Right lobe of liver (tissue), 6 donors: ENCODE measurements around the gene RBM6. TPM values are rescaled to one million over a fixed set of nuclear protein-coding genes. Genes with fewer than 3 reads are reported as not detected.
"Not testable (repeated sequence)": the region's sequence is repeated elsewhere in the genome, so short reads cannot be mapped to it uniquely, and the experiment has no call there.

Experiments used
- ATAC-seq, 4 donors: fragments of 200-7000 bp; cut with Tn5 transposase; one replicate each; pipeline ENCODE4 v1.9.1; 2020; ENCODE audit warnings: mild to moderate bottlenecking in 4 of 4, moderate library complexity in 4 of 4
- DNase-seq, 3 donors: peaks; one replicate each; pipeline ENCODE4 v3.0.0-alpha.2; 2020
- H3K27ac ChIP-seq, 3 donors: fragments of 200-600 bp; one replicate each; pipeline ENCODE4 v1.8.0; 2022
- H3K27me3 ChIP-seq, 2 donors: fragments of 200-600 bp; one replicate each; pipeline ENCODE4 v1.8.0; 2022
- H3K36me3 ChIP-seq, 4 donors: fragments of 200-600 bp; sonication (generic) in 1 of 4; one replicate each; pipeline versions ENCODE4 v1.5.1 to v1.8.0; 2017 to 2022; ENCODE audit warnings: control low read depth in 1 of 4
- H3K4me1 ChIP-seq, 4 donors: fragments of 200-600 bp; sonication (generic) in 1 of 4; one replicate each; pipeline versions ENCODE4 v1.5.1 to v1.8.0; 2017 to 2022; ENCODE audit warnings: control low read depth in 1 of 4
- H3K4me3 ChIP-seq, 3 donors: fragments of 200-600 bp; one replicate each; pipeline ENCODE4 v1.8.0; 2022
- H3K9me3 ChIP-seq, 4 donors: fragments of 200-600 bp; sonication (generic) in 1 of 4; one replicate each; pipeline versions ENCODE4 v1.5.1 to v1.8.0; 2017 to 2022; ENCODE audit warnings: control low read depth in 1 of 4
- POLR2A ChIP-seq: fragments of 450-650 bp; IDR thresholded peaks from one replicate; pipeline ENCODE4 v1.6.1; 2017; ENCODE audit warnings: antibody characterized with exemption, mild to moderate bottlenecking
- WGBS: methylation state at CpG from one replicate; pipeline ENCODE4 v1.1.6; 2018; ENCODE audit warnings: low coverage, low lambda C conversion rate; ENCODE audit not compliant: insufficient coverage; ENCODE audit errors: missing lambda C conversion rate; 5-methylcytosine and 5-hydroxymethylcytosine counted together
- intact Hi-C, 2 donors: fragments of 100-400 bp; cut with DNase I; formaldehyde crosslinking; loops; one replicate each; pipeline versions ENCODE4 v1.11.2 to v1.14.1; 2022
- total RNA-seq, 6 experiments: library from RNA; depleted of rRNA in 2 of 6; stranded (reverse); fragments of >200 nt in 2 of 6; fragmentation: NEBNext Ultra II Directional in 3 of 6; extraction: Animal tissue kit (Norgen Biotek cat#: 25700) in 3 of 6; gene quantifications; one replicate each; pipeline versions ENCODE4 v1.1.0 to v1.2.4, GENCODE V29; 2016 to 2023
- TF ChIP-seq, protein P1 (sequence below), 4 donors: fragments of 200-600 bp in 3 of 4; fragments of 450-650 bp in 1 of 4; IDR thresholded peaks; one replicate each; pipeline versions ENCODE4 v1.5.1 to v1.8.0; 2016 to 2022; ENCODE audit warnings: antibody characterized with exemption in 4 of 4, mild to moderate bottlenecking in 2 of 4
- donor health status: DM: no; HTN: yes; CAD: no.
- donor health status: DM: no; HTN: no; CAD: no.
- donor health status: DM: no; HTN: no; CAD: no.
- donor health status: DM: no; HTN: yes; CAD: no.
- donor health status: DM: no; HTN: yes; CAD: no.

RBM6 gene
- total RNA-seq, 6 experiments from 2014 or later: 25.9 to 46.4 (median 32.9) TPM

DNA sequence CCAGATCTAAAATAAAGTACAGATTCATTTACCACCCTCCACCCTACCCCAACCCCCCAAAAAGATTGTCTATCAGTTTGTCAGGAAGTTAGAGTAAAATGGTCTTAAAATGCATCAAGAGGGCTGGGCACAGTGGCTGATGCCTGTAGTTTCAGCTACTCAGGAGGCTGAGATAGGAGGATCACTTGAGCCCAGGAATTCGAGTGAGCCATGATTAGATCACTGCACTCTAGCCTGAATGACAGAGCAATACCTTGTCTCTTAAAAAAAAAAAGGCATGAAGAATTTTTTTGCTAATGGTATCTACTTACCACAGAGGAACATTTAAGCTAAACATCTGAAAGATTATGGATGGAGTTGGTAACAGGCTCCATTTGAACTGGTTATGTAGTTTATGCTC lies 71.0 kb downstream of the RBM6 start:
- TF ChIP-seq, protein P1, sequence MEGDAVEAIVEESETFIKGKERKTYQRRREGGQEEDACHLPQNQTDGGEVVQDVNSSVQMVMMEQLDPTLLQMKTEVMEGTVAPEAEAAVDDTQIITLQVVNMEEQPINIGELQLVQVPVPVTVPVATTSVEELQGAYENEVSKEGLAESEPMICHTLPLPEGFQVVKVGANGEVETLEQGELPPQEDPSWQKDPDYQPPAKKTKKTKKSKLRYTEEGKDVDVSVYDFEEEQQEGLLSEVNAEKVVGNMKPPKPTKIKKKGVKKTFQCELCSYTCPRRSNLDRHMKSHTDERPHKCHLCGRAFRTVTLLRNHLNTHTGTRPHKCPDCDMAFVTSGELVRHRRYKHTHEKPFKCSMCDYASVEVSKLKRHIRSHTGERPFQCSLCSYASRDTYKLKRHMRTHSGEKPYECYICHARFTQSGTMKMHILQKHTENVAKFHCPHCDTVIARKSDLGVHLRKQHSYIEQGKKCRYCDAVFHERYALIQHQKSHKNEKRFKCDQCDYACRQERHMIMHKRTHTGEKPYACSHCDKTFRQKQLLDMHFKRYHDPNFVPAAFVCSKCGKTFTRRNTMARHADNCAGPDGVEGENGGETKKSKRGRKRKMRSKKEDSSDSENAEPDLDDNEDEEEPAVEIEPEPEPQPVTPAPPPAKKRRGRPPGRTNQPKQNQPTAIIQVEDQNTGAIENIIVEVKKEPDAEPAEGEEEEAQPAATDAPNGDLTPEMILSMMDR (IDR thresholded peaks at IDR 0.05): no peak
- no peak for TF ChIP-seq POLR2A
- Histone ChIP-seq H3K4me1 (no peaks in the 10 kb centered on the region), H3K36me3 (peaks cover 0 to 21% (median 0%) of the 10 kb centered on the region in 4 donors), H3K27ac (no peak overlapping the region), H3K9me3 (no peaks in the 10 kb centered on the region), H3K4me3 (no peak overlapping the region), H3K27me3 (no peaks in the 10 kb centered on the region)
- no peak for DNase-seq
- 100% methylated on average over 1 of the region's 1 CpG for WGBS
- intact Hi-C loops: no loop called here
- no peak for ATAC-seq

DNA sequence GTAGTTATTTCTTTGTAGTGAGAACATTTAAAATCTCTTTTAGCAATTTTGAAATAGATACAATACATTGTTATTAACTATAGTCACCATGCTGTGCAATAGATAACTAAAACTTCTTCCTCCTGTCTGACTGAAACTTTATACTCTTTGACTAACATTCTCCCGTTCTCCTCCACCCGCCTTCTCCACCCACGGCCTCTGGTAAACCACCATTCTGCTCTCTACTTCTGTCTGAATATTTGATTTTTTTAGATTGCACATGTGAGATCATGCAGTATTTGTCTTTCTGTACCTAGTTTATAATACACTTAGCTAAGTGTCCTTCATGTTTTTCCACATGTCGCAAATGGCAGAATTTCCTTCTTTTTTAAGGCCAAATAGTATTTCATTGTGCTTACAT lies 76.0 kb downstream of the RBM6 start:
- no peaks in the 10 kb centered on the region for H3K9me3 ChIP-seq
- no peaks in the 10 kb centered on the region for H3K4me1 ChIP-seq
- intact Hi-C loops: no loop called here
- no peak for TF ChIP-seq POLR2A
- TF ChIP-seq, protein P1 (IDR thresholded peaks at IDR 0.05): no peak
- no peak overlapping the region for H3K27ac ChIP-seq
- ATAC-seq (no peak), DNase-seq (no peak)
- H3K4me3 ChIP-seq: no peak overlapping the region
- no peaks in the 10 kb centered on the region for H3K27me3 ChIP-seq
- H3K36me3 ChIP-seq: peaks cover 0 to 5% (median 0%) of the 10 kb centered on the region in 4 donors
- WGBS: 95% methylated on average over 4 of the region's 4 CpGs

DNA sequence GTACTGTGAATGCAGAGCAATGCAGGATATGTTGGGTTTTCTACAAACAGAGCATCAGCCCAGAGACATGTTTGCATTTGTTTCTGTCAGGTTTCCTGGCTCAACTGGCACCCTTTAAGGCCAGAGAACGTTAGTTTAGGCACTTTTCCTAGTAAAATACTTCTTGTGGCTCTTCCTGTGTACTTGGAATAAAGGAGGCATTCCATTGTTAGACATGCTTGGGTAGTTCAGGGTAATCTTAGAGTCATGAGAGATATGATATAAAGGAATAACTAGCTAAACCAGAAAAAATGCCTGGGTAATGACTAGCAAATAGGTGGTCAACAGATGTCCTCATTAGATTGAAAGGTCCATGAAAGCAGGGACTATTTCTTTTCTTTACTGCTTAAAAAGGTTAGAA lies 88.4 kb downstream of the RBM6 start:
- 32% methylated on average over 1 of the region's 1 CpG for WGBS

DNA sequence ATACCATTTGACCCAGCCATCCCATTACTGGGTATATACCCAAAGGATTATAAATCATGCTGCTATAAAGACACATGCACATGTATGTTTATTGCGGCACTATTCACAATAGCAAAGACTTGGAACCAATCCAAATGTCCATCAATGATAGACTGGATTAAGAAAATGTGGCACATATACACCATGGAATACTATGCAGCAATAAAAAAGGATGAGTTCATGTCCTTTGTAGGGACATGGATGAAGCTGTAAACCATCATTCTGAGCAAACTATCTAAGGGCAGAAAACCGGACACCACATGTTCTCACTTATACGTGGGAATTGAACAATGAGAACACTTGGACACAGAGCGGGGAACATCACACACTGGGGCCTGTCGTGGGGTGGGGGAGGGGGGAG lies 91.3 kb downstream of the RBM6 start:
- DNase-seq, ATAC-seq, H3K27me3 ChIP-seq, H3K9me3 ChIP-seq, H3K4me1 ChIP-seq, H3K27ac ChIP-seq, H3K36me3 ChIP-seq, H3K4me3 ChIP-seq, intact Hi-C loops: not testable (repeated sequence)
- 94% methylated on average over 2 of the region's 5 CpGs for WGBS

More for the DNA sequence above, 88.4 kb downstream of the RBM6 start:
- no peak for ATAC-seq
- TF ChIP-seq, protein P1 (IDR thresholded peaks at IDR 0.05): no peak
- TF ChIP-seq POLR2A: no peak
- Histone ChIP-seq H3K4me1 (no peaks in the 10 kb centered on the region), H3K27ac (no peak overlapping the region), H3K9me3 (no peaks in the 10 kb centered on the region), H3K4me3 (no peak overlapping the region), H3K36me3 (peaks cover 0 to 2% (median 0%) of the 10 kb centered on the region in 4 donors), H3K27me3 (no peaks in the 10 kb centered on the region)
- intact Hi-C loops: no loop called here
- no peak for DNase-seq

DNA sequence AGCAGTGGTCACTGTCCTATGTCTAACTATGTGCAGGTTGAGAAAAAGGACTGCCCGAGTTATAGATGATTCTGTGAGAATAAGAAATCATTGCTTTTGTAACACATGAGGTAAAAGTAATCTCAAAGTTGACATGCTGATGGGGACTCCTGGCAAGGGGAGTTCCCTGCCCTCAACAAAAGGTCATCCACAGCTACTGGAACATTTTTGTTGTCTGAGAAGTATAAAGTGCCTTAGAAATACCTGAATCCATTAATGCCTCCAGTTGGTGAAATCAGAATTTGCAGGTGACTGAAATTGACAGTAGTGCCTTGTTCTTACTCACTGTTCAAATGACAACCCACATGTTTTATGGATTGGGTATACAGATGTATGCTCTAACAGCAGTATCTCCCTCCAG lies 105.0 kb downstream of the RBM6 start:
- ATAC-seq: no peak
- no peak overlapping the region for H3K4me3 ChIP-seq
- no peaks in the 10 kb centered on the region for H3K9me3 ChIP-seq
- H3K27ac ChIP-seq: no peak overlapping the region
- intact Hi-C loops: no loop called here
- 100% methylated on average over 1 of the region's 1 CpG for whole genome bisulfite sequencing
- H3K36me3 ChIP-seq: peaks cover 0 to 16% (median 2%) of the 10 kb centered on the region in 4 donors
- TF ChIP-seq POLR2A: no peak
- TF ChIP-seq, protein P1 (IDR thresholded peaks at IDR 0.05): no peak
- H3K27me3 ChIP-seq: no peaks in the 10 kb centered on the region
- DNase-seq: no peak
- H3K4me1 ChIP-seq: no peaks in the 10 kb centered on the region
